NCI-H82 treated with DMSO at 0.1 percent for 48 hours (cell line): ENCODE measurements around the gene UBAC2.

Experiments
- DNase-seq: peaks from one replicate; lab custom pipeline; 2025; ENCODE audit not compliant: unreplicated experiment; lab: John Stamatoyannopoulos, UW

The UBAC2 gene

DNA sequence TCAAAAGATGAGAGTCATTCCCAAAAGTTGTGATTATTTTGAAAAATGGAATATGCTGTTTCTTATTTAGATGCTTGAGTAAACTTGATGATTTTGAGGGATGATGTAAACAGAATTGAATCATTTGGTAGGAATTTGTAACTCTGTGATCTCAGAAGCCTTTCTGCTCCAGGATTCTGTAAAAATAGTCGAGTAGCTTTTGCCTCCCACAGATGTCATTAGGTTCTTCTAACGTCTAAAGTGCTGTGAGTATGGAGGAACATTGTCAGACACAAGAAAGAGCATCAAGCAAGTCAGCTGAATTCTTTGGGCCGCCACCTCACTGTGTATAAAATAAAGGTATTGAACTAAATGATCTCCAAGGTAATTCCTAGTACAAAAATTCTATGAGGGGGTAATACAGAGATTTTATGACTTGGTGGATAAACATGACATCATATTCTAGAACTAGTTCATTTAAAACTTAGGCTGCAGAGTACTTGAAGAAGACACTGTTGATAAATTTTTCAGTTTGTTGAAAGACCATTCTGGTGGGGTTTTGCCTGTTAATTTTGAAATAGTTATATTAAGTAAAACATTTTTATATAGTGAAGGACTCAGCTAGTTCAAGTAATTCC, 107.9 kb downstream of the UBAC2 start:
- DNase-seq: no peak

DNA sequence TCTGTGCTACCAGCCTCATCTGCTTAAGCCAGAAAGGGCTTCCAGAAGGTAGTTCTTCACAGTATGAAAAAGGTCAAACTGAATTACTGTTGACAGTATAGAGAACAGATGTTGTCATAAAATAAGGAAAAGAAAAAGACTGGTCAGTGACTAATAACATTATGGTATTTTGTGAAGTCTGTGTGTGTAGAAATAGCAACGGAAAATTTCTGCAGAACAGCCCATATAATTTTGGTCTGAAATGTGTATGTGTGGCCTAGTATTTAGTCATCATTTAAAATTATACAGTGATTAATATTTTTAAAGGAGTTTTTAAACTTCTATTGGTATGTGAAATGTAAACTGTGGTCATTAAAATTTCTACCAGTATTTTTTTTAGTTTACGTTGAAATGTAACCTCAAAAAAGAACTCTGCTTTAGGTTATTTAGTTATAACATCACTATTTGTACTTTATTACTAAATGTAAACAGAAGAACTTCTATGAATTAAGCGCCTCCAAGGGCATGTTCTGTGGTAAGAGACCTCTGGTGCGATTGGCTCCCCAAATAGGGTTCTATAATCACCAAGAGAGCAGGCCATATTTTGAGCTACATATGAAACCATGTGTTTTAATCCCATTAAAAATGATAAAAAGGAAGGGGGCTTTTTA, 109.9 kb downstream of the UBAC2 start:
- no peak for DNase-seq

DNA sequence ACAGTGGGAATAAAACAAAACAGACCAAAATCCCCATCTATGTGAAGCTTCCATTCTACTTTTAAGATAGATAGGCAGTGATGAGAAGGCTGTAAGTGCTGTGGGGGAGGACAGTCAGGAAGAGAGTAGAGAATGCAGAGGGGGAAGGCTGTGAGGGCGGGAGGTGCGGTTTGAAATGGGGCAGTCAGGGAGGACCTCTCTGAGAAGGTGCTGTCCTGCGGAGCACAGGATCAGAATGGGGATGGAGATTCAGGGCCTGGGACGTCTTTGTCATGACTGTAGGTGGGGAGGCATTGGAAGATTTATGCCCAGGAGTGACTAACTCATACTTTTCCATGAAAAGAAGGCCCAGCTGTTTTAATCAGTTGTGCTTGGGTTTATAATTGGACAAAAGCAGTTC, 110.5 kb downstream of the UBAC2 start:
- no peak for DNase-seq

DNA sequence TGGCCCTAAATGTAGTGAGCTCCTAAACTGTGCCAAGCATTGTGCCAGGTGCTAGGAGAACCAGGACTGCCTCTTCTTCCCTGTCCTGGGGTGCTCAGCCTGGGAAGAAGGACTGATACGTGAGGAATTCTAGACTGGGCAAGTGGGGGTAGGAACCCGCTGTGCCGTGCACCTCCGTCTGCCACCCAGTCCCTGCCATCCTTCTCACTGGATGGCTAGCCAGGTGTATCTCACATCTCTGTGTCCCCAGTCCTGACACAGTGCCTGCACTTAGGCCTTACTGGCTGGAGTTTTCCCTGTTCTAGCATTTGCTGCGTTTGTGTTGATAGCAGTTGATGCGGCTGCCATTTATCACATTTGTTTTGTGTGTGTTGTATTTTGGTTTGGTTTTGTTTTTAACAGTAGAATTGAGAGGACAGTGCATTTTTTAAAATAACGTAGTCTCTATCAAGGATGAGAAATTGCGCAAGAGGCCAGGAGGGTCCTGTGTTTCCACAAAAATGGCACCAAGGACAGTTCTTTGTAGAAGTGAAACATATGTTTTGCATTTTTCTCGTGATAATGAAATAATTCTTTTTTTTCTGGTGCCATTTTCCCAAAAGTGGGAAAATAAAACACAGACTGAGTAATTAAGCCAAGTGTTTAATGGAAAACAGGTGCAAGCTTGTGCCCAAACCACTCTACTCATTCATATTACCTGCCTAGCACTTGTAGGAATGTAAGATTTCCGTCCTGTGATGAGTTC, 111.3 kb downstream of the UBAC2 start:
- no peak for DNase-seq

DNA sequence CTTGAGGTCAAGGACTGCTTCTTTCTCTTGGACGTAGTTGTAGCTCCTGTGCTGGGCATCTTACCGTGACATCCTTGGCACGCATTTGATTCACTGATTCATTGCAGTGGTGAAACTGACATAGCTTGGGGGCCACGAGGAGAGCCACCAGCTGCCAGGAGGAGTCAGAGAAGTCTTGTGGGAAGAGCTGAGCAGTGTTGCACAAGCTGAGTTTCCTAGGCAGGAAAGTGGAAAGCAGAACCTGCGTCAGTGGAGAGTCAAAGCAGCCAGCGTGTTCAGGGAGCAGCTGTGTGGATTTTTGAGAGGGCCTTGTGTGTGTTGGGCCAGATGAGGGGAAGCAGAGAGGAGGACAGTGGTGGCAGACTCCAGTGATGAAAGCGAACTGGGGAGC, 111.8 kb downstream of the UBAC2 start:
- no peak for DNase-seq

DNA sequence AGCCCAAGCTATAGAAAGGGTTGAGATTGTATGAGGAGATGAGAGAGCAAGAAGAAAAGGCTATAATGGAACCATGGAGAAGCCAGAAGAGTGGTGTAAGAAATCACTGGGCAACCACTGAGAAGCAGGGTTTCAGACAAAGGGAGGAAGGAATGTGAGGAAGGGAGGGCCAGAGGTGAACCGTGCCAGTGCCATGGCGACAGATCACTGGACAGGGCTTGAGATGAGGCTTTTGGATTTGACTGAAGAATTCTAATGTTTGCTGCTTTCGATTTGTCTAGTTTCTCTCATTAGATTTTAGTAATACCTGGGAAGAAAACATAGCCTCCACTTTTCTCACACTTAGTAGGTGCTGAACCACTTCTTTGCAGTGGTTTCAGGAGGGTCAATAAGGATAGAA, 112.8 kb downstream of the UBAC2 start:
- no peak for DNase-seq

DNA sequence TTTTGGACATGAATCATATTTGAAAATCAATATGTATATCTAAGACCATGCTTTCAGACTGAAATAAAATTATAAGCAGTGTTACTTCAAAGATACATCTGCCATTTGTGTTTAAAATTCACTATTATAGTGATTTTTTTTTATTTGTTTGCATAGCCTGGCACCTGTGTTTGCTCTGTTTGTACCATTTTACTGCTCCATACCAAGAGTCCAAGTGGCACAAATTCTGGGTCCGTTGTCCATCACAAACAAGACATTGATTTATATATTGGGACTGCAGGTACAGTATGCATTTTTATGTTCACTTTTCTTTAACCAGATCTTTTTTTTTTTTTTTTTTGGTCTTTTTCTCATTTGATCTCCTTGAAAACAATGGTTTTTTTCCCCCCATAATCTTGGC, 113.3 kb downstream of the UBAC2 start:
- DNase-seq: no peak

DNA sequence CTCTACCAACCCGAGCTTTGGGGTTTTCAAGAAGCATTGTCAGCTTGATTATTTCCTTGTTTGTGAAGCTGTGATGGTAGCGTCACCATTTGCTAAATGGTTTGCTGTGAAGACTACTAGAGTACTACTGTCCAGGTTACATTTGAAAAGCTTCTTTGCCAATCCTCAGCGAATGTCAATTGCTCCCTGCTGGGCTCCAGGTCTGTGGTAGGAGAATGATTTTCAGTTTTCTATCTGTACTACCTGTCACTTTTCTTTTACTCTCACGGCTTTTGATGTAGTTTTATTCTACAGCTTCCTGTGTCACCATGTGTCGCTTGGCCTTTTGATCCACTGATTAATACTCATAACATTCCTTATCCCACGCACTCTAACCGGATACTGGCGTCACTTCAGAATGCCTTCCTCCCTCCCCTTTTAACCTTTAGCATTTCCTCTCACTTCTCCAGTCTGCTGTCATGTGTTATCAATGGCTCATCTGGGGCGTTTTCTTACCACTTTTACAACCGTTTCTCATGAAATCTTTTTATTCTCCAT, 114.1 kb downstream of the UBAC2 start:
- DNase-seq: no peak

DNA sequence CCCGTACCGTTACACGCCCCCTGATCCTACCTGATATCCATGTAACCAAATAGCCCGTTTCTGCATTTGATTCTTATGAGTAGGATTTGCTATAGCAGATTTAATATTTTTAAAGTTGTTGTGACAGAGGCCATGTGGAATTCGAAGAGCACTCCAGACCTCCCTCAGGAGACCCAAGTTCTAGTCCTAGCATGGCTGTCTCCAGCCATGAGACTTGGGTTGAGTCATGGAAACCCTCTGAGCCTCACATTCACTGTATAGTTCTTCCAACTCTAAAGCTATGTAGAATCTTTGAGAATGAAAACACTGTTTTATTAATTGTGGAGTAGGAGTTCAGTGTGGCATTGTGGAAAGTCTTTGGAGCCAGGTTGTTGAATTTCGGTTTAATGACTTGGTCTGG, 114.5 kb downstream of the UBAC2 start:
- no peak for DNase-seq

DNA sequence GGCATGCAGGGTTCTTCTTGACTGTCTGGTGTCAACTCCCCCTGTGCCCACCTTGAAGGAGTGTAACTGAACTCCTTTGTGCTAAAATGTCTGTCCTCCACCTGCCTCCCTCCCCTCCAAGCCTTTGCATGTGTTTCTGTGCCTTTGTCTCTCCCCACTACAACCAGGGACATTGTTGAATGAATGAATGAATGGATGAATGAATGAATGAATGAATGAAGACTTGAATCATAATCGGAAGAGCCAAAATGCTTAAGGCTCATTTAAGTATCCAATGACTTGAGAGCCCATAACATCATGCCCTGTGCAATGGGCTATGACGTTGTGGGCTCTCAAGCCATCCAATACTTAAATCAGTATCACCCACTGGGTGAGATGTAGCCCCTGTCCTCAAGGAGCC, 115.6 kb downstream of the UBAC2 start:
- no peak for DNase-seq

DNA sequence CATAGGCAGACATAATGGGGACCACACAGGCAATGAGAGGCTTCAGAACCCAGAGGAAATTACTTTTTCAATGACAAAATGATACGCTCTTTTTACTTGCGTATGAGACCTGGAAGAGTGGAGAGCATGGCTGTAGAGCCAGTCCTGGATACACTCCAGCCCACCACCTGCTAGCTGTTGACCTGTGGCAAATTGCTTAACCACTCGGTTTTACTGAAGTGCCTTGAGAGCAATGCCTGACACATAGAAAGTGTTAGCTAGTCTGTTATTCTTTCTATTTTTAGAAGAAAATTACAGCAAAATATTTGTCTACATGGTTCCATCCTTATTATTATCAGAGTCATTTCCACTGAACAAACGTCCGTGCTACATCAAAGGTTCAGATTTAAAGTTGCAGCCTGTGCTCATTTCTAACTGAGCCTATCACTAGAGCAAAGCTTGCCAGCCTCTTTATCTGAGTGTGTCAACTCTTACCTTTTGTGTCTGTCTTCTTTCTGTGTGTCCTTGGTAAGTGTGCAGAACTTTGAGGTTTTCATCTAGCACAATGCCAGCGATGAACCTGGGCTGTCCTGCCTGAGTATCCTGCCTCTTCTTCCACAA, 116.1 kb downstream of the UBAC2 start:
- DNase-seq: no peak

DNA sequence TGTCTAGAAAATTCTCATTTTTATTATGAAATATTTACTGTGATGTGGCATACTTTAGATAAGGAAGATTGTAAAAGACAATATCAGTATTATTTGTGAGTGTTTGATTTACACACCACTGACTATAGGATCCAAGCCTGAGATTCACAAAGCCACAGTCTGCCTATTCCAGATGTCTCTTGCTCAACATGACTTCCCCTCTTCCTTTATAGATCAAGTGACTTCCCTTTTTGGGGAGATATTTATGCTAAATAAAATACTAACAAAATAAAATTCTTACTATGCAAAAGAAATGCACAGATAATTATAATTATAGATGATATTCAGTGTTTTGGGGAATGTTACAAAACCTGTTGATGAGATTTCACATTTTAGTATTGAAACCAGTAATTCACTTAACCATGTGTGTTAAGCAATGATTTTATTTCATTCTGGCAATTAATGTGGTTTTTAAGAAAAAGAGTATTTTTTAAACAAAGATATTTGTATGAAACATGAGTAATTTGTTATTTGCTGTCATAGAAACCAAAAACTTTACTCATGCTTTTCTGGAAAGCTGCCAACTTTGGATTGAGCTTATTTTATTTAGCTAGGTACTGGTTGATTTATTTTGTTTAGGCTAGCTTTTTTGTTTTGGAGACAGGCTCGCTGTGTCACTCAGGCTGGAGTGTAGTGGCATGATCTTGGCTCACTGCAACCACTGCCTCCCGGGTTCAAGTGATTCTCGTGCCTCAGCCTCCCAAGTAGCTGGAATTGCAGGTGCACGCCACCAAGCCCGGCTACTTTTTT, 120.2 kb downstream of the UBAC2 start:
- no peak for DNase-seq

DNA sequence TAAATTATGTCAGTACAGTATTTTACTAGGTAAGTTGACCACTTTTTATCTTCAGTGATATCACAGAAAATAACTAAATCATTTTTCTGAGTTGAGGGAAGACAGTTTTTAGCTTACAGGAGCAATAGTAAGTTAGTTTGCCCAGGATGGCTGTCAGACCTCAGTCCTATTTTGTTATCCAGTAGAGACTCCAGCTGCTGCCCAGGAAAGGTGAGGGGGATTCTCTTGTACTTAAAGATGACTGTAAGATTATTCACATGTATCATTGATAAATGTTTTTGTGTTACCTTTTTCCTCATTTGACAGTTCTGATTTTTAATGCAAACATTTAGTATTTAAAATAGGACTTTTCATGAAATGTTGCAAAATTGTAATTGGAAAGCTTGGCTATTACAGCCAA, 121.1 kb downstream of the UBAC2 start:
- DNase-seq: no peak

DNA sequence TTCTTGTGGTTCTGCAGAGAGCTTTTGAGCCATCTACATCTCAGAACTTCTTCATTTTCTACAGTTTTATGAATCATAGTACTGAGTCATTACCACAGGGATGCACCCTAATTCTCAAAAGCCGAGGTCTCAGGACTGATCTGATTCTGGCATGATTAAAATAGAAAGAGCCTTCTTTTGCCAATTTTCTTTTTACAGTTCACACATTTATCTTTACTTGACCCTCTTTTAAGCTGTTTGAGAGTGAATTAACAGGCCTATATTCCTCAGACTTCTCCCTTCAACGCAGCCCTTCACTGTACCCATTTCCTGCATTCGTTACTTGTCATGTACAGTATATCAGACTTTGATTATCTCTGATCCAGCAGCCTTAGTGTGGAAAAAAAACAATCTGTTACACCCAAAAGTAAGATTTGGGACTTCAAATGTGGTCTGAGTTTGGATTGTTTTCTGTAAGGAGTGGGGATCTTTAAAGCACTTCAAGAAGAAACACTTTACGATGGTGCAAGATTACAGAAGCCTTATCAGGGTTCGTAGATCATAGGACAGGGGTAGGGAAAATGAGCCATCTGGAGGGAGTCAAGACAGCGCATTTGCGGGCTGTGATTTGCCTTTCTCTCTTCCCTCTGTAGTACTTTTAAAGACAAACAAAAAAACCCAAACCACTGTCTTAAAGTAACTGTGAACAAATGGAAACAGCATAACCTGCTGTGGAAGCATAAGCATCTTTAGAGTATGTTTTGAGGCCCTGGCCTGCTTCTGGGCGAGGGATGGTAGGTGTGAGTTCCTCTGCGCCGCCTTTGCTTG, 121.8 kb downstream of the UBAC2 start:
- DNase-seq: no peak

DNA sequence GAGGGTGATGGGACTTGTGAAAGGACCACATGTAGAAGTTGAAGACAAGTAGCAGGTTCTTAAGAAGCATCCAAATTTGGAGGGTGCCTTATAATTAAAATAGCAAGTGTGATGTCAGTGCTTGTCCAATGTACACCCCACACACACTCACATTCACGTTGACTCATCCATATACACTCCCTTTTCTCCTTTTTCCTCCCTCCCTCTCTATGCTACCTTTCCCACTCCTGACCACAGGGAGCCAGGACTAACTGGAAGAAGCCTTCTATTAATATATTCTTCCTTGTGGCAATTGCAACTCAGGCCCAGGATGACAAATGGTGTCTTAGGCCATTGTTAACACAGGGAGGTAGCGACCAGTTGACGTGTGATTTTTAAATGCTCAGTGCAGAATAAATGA, 122.8 kb downstream of the UBAC2 start:
- DNase-seq: no peak

DNA sequence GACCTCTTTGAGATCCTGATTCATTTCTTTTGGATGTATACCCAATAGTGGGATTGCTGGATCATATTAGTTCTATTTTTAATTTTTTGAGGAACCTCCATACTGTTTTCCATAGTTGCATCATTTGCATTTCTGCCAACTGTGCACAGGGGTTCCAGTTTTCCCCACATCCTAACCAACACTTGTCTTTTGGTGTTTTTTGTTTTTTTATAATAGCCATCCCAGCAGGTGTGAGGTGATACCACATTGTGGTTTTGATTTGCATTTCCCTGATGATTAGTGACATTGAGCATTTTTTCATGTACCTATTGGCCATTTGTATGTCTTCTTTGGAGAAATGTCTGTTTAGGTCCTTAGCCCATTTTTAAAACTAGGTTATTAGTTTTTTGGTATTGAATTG, 125.4 kb downstream of the UBAC2 start:
- no peak for DNase-seq

DNA sequence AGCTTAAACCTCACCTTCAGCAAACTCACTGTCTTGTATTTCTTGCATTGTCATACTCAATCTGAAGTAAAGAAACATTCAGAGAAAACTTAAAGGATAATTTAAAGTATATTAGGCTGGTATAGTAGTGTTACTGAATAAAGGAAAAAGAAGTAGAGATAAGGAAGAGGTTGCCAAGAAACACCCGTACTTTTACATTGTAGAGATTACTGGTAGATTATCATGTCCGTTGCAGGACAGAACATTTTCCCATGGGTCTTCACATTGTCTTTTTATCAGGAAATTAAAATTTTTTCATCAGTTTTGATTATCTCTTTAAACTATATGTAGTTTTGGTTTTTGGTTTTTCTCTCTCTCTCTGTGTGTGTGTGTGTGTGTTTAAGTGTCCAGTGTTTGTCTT, 126.5 kb downstream of the UBAC2 start:
- DNase-seq: no peak

DNA sequence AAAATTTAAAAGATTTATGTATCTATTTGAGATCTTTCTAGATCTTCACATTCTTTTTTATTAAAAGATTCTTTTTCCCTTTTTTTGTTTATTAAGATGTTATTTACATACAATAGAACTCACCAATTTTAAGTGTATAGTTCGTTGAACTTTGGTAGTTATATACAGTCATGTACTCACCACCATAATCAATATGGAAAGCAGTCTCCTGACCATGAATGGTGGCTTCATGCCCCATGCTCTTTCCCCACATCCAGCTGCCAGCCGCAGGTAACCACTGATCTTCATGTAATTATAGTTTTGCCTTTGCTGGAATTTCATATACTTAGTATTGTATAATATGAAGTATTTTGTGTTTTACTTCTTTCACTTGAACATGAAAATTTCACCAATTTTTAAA, 127.1 kb downstream of the UBAC2 start:
- DNase-seq: no peak

DNA sequence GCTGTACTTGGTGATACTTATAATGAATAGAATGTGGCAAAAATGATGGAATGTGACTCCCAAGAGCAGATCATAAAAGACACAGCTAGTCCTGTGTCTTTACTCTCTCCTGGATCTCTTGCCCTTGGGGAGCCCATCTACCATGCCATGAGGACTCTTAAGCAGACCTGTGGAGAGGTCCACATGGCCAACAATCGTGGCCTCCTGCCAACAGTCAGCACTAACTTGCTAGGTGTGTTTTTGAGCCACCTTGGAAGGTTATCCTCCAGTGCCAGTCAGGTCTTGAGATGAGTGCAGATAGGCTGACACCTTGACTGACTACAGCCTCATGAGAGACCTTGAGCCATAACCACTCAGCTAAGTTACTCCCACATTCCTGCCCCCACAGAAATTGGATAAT, 128.8 kb downstream of the UBAC2 start:
- DNase-seq: no peak

DNA sequence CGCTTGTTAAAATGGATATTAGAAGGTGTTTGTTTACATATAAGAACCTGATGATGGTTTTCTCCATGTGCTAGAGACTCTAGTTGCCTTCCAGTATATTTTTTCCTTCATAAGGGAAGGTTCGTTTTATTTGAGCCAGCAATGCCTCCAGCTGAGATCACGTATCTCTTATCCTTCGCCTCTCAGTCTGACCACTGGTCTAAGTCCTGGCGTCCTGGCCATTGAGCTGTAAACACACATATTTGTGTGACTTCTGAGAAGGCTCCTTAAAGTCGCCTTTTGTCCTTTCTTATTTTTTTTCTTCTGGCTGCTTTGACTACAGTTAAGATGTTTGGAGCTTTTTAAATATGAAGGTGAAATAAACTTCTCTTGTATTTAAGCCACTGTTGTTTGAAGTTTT, 130.3 kb downstream of the UBAC2 start:
- no peak for DNase-seq
